NCI-H1417 treated with DMSO at 0.1 percent for 48 hours (cell line): Measurements from ENCODE around the gene GFOD1.
"Not testable (repeated sequence)": the region's sequence is repeated elsewhere in the genome, so short reads cannot be mapped to it uniquely, and the experiment has no call there.

Experiments used
- DNase-seq: peaks from one replicate; lab custom pipeline; 2025; lab: John Stamatoyannopoulos, UW

Gene GFOD1

DNA sequence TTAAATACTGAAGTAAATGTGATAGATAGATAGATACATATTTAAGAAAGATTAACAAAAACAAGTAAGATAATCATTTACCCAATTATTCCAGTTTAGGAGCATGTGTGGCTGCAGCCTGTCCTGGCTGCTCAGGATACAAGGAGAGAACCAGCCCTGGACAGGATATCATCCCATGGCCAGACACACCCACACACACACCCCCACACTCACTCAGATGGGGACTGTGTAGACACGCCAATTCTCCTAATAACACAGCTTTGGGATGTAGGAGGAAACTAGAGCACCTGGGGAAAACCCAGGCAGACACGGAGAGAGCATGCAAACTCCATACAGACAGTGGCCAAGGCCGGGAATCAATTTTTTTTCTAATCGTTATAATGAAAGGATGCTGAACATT is 45.6 kb downstream of the GFOD1 start:
- DNase-seq = no peak

GRCh38 chr6:13439644-13440043 is 47.8 kb downstream of the GFOD1 start:
- DNase-seq = no peak

DNA sequence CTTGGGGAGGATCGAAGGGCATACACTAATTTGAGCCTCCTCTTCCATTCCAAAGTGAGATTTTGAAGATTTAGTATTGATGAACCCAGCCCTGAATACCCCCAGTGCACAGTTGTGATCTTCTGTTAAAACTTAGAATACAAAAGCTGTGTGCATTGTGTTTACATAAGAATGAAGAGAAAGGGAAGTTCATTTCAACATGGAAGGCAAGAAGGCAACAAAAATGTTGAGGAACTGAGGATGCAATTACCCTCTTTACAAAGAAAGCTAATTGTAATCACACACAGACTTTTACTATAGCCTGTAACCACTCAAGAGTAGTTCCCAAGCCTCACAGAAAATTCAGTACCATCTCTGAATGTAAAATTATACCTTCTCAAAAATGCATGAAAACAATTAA is 49.3 kb downstream of the GFOD1 start:
- DNase-seq = no peak

GRCh38 chr6:13437218-13437996 is 50.0 kb downstream of the GFOD1 start:
- no peak for DNase-seq

DNA sequence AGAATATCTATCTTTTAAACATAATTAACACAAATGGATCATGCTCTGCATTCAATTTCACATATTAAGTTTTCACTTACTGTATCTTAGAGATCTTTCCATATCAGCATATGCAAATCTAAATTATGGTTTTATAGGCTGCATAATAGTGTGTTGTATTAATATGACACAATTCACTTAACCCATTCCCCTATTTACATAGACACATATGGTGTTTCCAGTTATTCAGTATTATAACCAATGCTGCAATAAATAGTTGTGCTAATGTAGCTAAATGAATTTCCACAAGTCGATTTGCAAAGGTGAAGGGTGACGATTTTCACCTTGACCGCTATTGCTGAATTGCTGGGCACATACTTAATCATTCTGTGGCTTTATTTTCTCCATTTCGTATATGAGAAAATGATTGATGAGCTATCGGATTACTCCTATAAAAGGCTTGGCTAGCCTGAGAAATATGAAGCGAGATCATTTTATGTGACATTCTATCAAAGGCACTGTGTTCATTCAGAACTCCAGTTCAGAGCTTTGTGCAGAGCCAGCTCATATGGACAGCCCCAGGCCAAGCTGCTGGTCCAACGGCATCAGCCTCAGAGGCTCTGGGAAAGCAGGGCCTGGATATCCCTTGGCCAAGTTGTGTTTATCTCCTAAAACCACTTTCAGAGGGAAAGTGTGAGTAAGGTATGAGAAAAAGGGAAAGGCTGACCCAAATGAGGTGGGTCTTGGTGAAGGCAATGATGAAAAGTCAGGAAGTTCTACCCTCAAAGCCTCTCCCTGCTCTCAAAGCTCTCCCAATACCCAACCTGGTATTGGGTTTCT is 50.8 kb downstream of the GFOD1 start:
- DNase-seq = no peak

GRCh38 chr6:13435477-13436246 is 51.7 kb downstream of the GFOD1 start:
- DNase-seq = no peak

GRCh38 chr6:13434777-13435176 is 52.6 kb downstream of the GFOD1 start:
- no peak for DNase-seq

DNA sequence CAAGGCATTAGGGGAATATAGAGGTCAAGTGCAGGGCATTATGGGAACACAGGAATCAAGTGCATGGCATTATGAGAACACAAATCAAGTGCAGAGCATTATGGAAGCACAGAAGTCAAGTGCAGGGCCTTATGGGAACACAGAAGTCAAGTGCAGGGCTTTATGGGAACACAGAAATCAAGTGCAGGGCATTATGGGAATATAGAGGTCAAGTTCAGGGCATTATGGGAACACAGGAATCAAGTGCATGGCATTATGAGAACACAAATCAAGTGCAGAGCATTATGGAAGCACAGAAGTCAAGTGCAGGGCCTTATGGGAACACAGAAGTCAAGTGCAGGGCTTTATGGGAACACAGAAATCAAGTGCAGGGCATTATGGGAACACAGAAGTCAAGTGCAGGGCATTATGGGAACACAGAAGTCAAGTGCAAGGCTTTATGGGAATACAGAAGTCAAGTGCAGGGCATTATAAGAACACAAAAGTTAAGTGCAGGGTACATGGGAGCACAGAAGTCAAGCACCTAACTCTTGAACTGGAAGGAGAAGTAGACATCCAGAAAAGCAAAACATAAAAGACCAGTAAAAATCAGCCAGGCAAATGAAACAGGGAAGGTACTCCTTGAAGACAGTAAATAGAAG is 53.1 kb downstream of the GFOD1 start:
- DNase-seq = not testable (repeated sequence)

DNA sequence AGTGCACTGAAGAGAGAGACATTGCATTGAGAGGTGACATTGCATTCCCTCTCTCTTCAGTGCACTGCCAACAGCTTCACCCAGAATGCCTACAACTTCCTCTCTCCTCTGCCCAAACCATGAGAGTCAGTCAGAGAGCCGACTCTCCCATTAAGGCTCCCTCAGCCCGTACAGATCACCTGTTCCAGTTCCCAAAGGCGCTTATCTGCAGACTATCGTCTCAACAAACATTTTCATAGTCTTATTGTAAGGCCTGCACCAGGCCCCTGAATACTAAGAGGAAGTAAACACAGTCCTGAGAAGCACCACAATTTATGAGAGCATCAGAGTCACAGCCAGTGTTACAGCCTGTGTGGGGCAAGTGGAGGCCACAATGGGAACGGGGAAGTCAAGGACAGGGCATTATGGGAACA is 53.7 kb downstream of the GFOD1 start:
- DNase-seq = no peak

DNA sequence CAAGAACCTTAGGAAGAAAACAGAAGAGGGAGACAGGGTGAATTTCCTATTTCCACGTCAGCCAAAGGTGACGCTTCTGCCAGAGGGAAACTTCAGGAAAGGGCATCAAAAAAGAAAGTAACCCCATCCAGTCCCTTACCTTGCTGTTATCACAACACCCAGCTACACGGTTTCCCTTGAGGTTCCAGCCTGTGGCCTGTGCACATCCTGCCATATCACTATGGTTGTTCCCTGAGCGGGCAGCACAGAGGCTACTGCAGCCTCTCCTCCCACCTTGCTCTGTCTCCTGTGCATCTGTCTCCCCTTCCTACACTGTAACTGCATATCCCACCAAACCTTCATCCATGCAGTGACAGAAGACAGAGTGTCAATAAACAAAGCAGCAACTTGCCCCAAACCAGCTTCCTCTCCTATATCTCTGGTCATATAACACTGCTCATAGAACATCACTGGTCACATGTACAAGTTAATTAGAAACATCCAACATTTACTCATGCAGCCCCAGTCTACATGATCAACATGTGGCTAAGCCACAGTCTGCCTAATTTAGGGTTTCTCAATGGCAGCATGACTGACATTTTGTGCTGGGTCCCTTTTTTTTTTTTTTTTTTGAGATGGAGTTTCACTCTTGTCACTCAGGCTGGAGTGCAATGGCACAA is 54.7 kb downstream of the GFOD1 start:
- no peak for DNase-seq

DNA sequence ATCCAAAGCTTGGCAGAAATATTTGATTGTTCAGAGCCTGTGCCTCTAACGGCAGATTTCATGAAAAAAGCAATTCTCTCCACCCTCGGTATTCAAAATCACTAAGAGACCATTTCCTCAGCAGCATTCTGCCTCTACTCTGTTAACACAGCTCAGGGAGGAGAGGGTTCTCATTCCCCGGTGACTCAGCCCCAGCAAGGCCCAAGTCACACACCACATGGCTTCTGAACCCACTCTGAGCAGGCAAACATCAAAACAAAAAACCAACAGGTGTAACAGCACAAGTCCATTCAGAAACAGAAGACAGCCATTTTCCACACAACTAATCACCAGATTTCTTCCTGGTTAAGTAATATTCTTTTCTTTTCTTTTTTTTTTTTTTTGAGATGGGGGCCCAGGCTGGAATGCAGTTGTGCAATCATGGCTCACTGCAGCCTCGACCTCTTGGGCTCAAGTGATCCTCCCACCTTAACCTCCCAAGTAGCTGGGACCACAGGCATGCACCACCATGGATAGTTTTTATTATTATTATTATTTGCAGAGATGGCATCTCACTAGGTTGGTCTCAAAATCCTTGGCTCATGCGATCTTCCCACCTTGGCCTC is 55.4 kb downstream of the GFOD1 start:
- DNase-seq = no peak

GRCh38 chr6:13431059-13431656 is 56.2 kb downstream of the GFOD1 start:
- no peak for DNase-seq

- no peak for DNase-seq
Observed at GRCh38 chr6:13429406-13429753, 58.0 kb downstream of the GFOD1 start.

DNA sequence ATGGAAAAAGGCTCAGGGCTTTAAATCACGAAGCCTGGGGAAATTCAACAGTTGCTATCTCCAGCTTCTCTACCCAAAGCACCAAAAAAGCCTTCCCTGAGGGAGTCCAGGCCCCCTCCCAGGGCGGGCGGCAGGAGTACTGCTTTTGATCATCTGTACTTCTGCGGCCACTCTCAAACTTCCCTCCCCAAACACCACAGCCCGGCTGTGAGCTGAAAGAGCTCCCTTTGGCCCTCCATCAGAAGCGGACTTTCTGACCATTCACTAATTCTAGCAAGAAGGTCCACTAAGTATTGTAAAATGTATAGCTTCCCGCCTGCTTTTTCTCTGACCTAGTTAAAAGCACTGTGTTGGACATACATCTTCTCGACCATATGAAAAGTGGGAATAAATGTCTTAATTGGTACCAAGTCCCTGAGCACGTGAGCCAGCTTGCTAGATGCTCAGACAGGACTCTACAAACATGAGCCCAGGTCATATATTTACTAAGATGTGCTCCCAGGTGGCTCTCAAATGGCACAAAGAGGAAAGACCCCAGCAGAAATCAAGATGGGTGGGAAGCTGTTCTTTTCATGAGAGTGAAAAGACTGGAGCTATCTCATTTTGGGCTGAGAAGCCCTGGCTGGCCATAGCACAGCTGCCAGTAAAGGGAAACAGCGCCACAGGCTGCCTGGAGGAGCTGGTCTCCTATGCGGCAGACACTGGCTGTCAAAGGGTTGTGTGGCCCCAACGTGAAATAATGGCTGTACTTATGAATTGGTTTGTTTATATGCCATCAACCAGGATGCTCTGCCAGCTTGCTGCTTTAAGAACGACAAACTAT is 58.6 kb downstream of the GFOD1 start:
- no peak for DNase-seq

- no peak for DNase-seq
Observed at GRCh38 chr6:13427801-13428582, 59.4 kb downstream of the GFOD1 start.

- no peak for DNase-seq
Observed at GRCh38 chr6:13427316-13427715, 60.1 kb downstream of the GFOD1 start.

DNA sequence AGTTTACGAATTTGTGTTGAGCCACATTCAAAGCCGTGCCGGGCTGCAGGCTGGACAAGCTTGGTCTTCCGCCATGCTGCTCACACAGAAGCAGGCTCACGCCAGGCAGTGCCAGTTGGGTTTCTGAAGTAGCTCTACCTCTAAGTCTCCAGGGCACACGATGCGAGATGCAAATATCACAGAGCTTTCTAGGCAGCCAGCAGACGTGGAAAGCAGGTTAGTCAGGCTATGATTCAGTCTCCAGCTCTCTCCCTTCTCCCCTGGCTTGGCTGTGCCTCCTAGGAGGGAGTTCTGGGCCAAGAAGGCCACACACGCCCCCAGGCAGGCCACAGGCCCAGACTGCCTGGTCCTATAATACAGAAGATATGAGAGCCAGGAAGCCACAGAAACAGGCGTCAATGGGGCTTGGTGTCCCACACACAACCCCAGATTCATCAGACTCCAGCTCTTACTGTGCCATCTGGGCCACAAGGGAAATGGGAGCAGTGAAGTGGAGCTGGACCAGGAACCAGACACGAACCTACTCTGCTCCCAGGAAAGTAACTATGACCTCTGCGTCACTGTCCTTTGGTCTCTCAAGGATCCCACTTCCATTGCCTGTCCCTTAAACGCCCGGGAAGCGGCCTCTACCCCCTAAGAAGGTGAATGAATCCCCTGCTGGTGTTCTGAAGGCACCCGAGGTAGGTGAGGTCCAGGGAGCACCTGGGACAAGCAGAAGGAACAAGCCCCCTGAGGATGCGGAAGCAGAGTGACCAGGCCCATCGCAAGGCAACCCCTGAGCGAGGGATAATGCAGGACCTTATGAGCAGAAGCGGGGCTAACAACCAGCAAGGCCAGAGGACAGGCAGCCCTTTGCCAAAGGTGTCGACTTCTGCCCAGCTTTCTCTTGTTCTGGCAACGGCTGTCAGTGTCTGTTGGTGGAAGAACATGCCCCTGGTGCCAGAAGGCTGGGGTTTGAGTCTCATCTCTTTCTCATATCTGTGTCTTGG is 61.2 kb downstream of the GFOD1 start:
- DNase-seq = no peak
